HepG2 (cell line): ENCODE results near the gene NDNF. TPM values are rescaled to one million over a fixed set of nuclear protein-coding genes. Genes with fewer than 3 reads are reported as not detected.
A peak's percentile ranks its signal among the peaks of the same experiment; 100 is the strongest.

Source experiments
- ATAC-seq: fragments of 200-7000 bp; cut with Tn5 transposase; 3 replicates; pipeline ENCODE4 v1.9.1; 2020; ENCODE audit warnings: mild to moderate bottlenecking, moderate library complexity
- BruUV-seq: library from RNA; stranded (reverse); fragments of 400-500 nt; replicated peaks from 2 replicates; lab custom pipeline; 2021; lab: Mats Ljungman, UMichigan
- CTCF ChIA-PET: fragments of 300-600 bp; formaldehyde crosslinking; extraction: SDS; loops from one replicate; lab custom pipeline; 2021; ENCODE audit warnings: low total read pairs, inconsistent platforms, low intra/inter-chr PET ratio; lab: Yijun Ruan, JAX
- POLR2A ChIA-PET: fragments of 350-600 bp; sonication (Branson Sonifier 250); formaldehyde crosslinking; loops from one replicate; lab custom pipeline; 2020; ENCODE audit warnings: antibody characterized with exemption, inconsistent platforms; lab: Yijun Ruan, JAX
- DNase-seq: peaks from one replicate; pipeline ENCODE4 v3.0.0-alpha.2; 2015; ENCODE audit warnings: low spot score
- FAIRE-seq: peaks from 3 replicates; lab custom pipeline; 2011; peaks lifted over from hg19 to GRCh38; lab: Jason Lieb, UNC
- H2AFZ ChIP-seq: one replicate; pipeline ENCODE4 v1.6.1; 2011; ENCODE audit warnings: low read length, inconsistent platforms
- H3K27ac ChIP-seq: fragments of 300-600 bp; 3 replicates; pipeline ENCODE4 v1.8.0; 2011; ENCODE audit warnings: mixed run types, mild to moderate bottlenecking, mixed read lengths, low read length, inconsistent platforms; ENCODE audit not compliant: insufficient read depth; ENCODE audit errors: extremely low read length
- H3K27me3 ChIP-seq, 2 experiments: fragments of 200-600 bp in 1 of 2; 2 replicates in 1 of 2; 3 replicates in 1 of 2; pipeline versions ENCODE4 v1.6.0 to v1.8.0; 2011; ENCODE audit warnings: low read length in 2 of 2, mild to moderate bottlenecking in 2 of 2, moderate library complexity in 2 of 2, inconsistent platforms in 1 of 2; ENCODE audit not compliant: insufficient read depth in 2 of 2, control insufficient read depth in 1 of 2
- H3K36me3 ChIP-seq, 2 experiments: fragments of 200-600 bp in 1 of 2; replicated peaks in 1 of 2; 2 replicates in 1 of 2; 3 replicates in 1 of 2; pipeline versions ENCODE4 v1.5.1 to v1.8.0; 2011; ENCODE audit warnings: low read length in 2 of 2, inconsistent platforms in 1 of 2; ENCODE audit not compliant: insufficient read depth in 2 of 2, control insufficient read depth in 1 of 2
- H3K4me1 ChIP-seq: 2 replicates; pipeline ENCODE4 v1.5.1; 2012; ENCODE audit warnings: low read length, inconsistent platforms; ENCODE audit not compliant: insufficient read depth
- H3K4me2 ChIP-seq: 2 replicates; pipeline ENCODE4 v1.6.0; 2011; ENCODE audit warnings: low read depth, low read length, inconsistent platforms
- H3K4me3 ChIP-seq, 3 experiments: fragments of 200-600 bp in 1 of 3; sonication (generic), shearing (Covaris generic) in 1 of 3; replicated peaks in 1 of 3; 2 replicates each; pipeline ENCODE4 v1.5.1; 2011 to 2016; ENCODE audit warnings: low read length in 3 of 3, inconsistent platforms in 2 of 3, low read depth in 2 of 3, mild to moderate bottlenecking in 2 of 3, control low read depth in 1 of 3, mixed read lengths in 1 of 3; ENCODE audit not compliant: insufficient read depth in 1 of 3
- H3K79me2 ChIP-seq: one replicate; pipeline ENCODE4 v1.6.1; 2011; ENCODE audit warnings: low read length, inconsistent platforms; ENCODE audit not compliant: insufficient read depth
- H3K9ac ChIP-seq: 2 replicates; pipeline ENCODE4 v1.6.0; 2011; ENCODE audit warnings: mild to moderate bottlenecking, low read depth, low read length, inconsistent platforms; ENCODE audit not compliant: insufficient read depth
- H3K9me3 ChIP-seq: 2 replicates; pipeline ENCODE4 v1.5.1; 2012; ENCODE audit warnings: mild to moderate bottlenecking, low read length
- H4K20me1 ChIP-seq: 2 replicates; pipeline ENCODE4 v1.6.0; 2011; ENCODE audit warnings: inconsistent platforms, mild to moderate bottlenecking, low read length, moderate library complexity; ENCODE audit not compliant: insufficient read depth
- CENPT ChIP-seq: sonication (generic); formaldehyde crosslinking; IDR thresholded peaks from 2 replicates; pipeline ENCODE4 v1.8.0; 2022; ENCODE audit warnings: low read depth, mild to moderate bottlenecking, moderate library complexity, missing genetic modification reagents
- DDIT3 ChIP-seq: sonication (generic); formaldehyde crosslinking; IDR thresholded peaks from 2 replicates; pipeline ENCODE4 v1.4.0; 2020; ENCODE audit warnings: mild to moderate bottlenecking, missing genetic modification reagents
- FOXK2 ChIP-seq: fragments of 450-650 bp; IDR thresholded peaks from 2 replicates; pipeline ENCODE4 v1.6.1; 2016
- HHEX ChIP-seq: IDR thresholded peaks from 2 replicates; pipeline ENCODE4 v1.6.1; 2016; ENCODE audit warnings: control low read depth
- KDM5A ChIP-seq: fragments of 200-600 bp; sonication (generic); IDR thresholded peaks from 2 replicates; pipeline ENCODE4 v1.7.0; 2018; ENCODE audit warnings: antibody characterized with exemption, mild to moderate bottlenecking, low read length, borderline replicate concordance
- LCORL ChIP-seq, 2 experiments: fragments of 450-650 bp in 1 of 2; sonication (generic) in 1 of 2; formaldehyde crosslinking in 1 of 2; IDR thresholded peaks; 2 replicates each; pipeline versions ENCODE4 v1.5.0 to v1.6.1; 2017 to 2020; ENCODE audit warnings: antibody characterized with exemption in 1 of 2, missing genetic modification reagents in 1 of 2
- MBD4 ChIP-seq: IDR thresholded peaks from 2 replicates; pipeline ENCODE4 v1.6.1; 2012; ENCODE audit warnings: low read length, inconsistent platforms, borderline replicate concordance
- NFIB ChIP-seq: sonication (generic); formaldehyde crosslinking; IDR thresholded peaks from 2 replicates; pipeline ENCODE4 v1.9.0; 2021; ENCODE audit warnings: missing genetic modification reagents, mild to moderate bottlenecking, borderline replicate concordance
- SIX1 ChIP-seq: sonication (generic); formaldehyde crosslinking; IDR thresholded peaks from 2 replicates; pipeline ENCODE4 v1.4.0; 2020; ENCODE audit warnings: missing genetic modification reagents, borderline replicate concordance
- SNAI1 ChIP-seq: sonication (generic); formaldehyde crosslinking; IDR thresholded peaks from 2 replicates; pipeline ENCODE4 v1.5.0; 2020; ENCODE audit warnings: mild to moderate bottlenecking, missing genetic modification reagents, borderline replicate concordance
- USF2 ChIP-seq, 2 experiments: sonication (generic) in 1 of 2; formaldehyde crosslinking in 1 of 2; IDR thresholded peaks; 2 replicates each; pipeline versions ENCODE4 v1.5.1 to v1.6.1; 2011 to 2020; ENCODE audit warnings: borderline replicate concordance in 1 of 2, low read depth in 1 of 2, low read length in 1 of 2, mild to moderate bottlenecking in 1 of 2, missing genetic modification reagents in 1 of 2, moderate library complexity in 1 of 2
- ZFP82 ChIP-seq: sonication (generic); formaldehyde crosslinking; IDR thresholded peaks from 2 replicates; pipeline ENCODE4 v1.5.1; 2020; ENCODE audit warnings: mild to moderate bottlenecking, missing genetic modification reagents, borderline replicate concordance
- ZHX1 ChIP-seq: sonication (generic); formaldehyde crosslinking; IDR thresholded peaks from 2 replicates; pipeline ENCODE4 v1.8.1; 2022; ENCODE audit warnings: low read depth, mild to moderate bottlenecking, missing genetic modification reagents
- ZNF143 ChIP-seq: sonication (generic); formaldehyde crosslinking; IDR thresholded peaks from 2 replicates; pipeline ENCODE4 v1.4.0; 2020; ENCODE audit warnings: missing genetic modification reagents
- ZNF263 ChIP-seq: sonication (generic); formaldehyde crosslinking; IDR thresholded peaks from 2 replicates; pipeline ENCODE4 v1.4.0; 2020; ENCODE audit warnings: missing genetic modification reagents
- ZSCAN30 ChIP-seq: sonication (generic); formaldehyde crosslinking; IDR thresholded peaks from 2 replicates; pipeline ENCODE4 v1.5.0; 2020; ENCODE audit warnings: mild to moderate bottlenecking, missing genetic modification reagents
- WGBS: methylation state at CpG from one replicate; pipeline ENCODE4 v1.1.6; 2017; ENCODE audit warnings: low lambda C conversion rate; 5-methylcytosine and 5-hydroxymethylcytosine counted together
- in situ Hi-C: cut with HindIII; loops from 2 replicates; pipeline ENCODE4 v1.10.0; 2017; ENCODE audit warnings: low pct_unique_long_range_greater_than_20kb; ENCODE audit not compliant: extremely low pct_ligation_motif_present
- intact Hi-C: fragments of 100-400 bp; cut with micrococcal nuclease; formaldehyde crosslinking; loops from one replicate; pipeline ENCODE4 v1.10.0; 2022; ENCODE audit not compliant: unreplicated experiment
- polyA plus RNA-seq, 8 experiments: library from polyadenylated mRNA; depleted of rRNA in 3 of 8; stranded (reverse) in 7 of 8; unstranded in 1 of 8; fragments of >200 nt; fragmentation: Illumina TruSeq in 4 of 8; extraction: Trizol in 4 of 8; gene quantifications; 2 replicates each; pipeline versions ENCODE4 v1.2.1 to v1.2.3, GENCODE V29; 2011 to 2016; ENCODE audit warnings: low read depth in 4 of 8, missing spikeins in 1 of 8, mixed read lengths in 1 of 8; ENCODE audit not compliant: insufficient read depth in 1 of 8
- total RNA-seq, 5 experiments: library from RNA; depleted of rRNA; stranded (reverse); fragments of >200 nt; fragmentation: Illumina TruSeq; extraction: Trizol; gene quantifications; 2 replicates each; pipeline ENCODE4 v1.2.3, GENCODE V29; 2016; ENCODE audit warnings: low read depth in 1 of 5

NDNF gene
- total and polyA plus RNA-seq, 2 of the 13 experiments (the other 11 are each of a cell fraction or from before 2014, with no cell fraction given): not detected

- no peak overlapping the region for H3K4me2 ChIP-seq
- WGBS: 52% methylated on average over 43 of the region's 64 CpGs
- no peak for FAIRE-seq
These were observed 1.4 kb downstream of the NDNF start for GRCh38 chr4:121070696-121071639.

More at GRCh38 chr4:121070696-121071639, 1.4 kb downstream of the NDNF start:
- Histone ChIP-seq H3K27me3 (peaks cover 10 to 43% of the 10 kb centered on the region in 2 experiments), H3K9ac (no peak overlapping the region), H4K20me1 (no peaks in the 10 kb centered on the region), H2AFZ (no peak overlapping the region)
- no peak for DNase-seq
- peak; percentile 80 for ATAC-seq
- POLR2A ChIA-PET: no interaction called here
- in situ Hi-C loops: no loop called here
- TF ChIP-seq SIX1 (CRISPR knock-in tag) (no peak), KDM5A (no peak), SNAI1 (no peak), ZFP82 (CRISPR knock-in tag) (no peak), DDIT3 (CRISPR knock-in tag) (no peak), ZSCAN30 (no peak), NFIB (CRISPR knock-in tag) (no peak), CENPT (CRISPR knock-in tag) (no peak), USF2 (IDR thresholded peaks at IDR 0.05; ENCODE audit: low read depth, low read length) (no peak), USF2 (CRISPR knock-in tag; IDR thresholded peaks at IDR 0.05; ENCODE audit: borderline replicate concordance) (no peak), HHEX (CRISPR knock-in tag) (no peak), FOXK2 (no peak), ZNF143 (CRISPR knock-in tag) (no peak), LCORL (IDR thresholded peaks at IDR 0.05) (no peak), LCORL (CRISPR knock-in tag; IDR thresholded peaks at IDR 0.05) (no peak), MBD4 (no peak), ZHX1 (no peak), ZNF263 (CRISPR knock-in tag) (no peak)
- TF ChIP-seq, all 625 proteins: peak for 0
- intact Hi-C loops: no loop called here
- Histone ChIP-seq H3K9me3 (no peaks in the 10 kb centered on the region), H3K4me3 (no peak overlapping the region), H3K27ac (no peak overlapping the region), H3K4me1 (peaks cover 6% of the 10 kb centered on the region; the same call in 1 of the 2 replicates), H3K79me2 (no peaks in the 10 kb centered on the region), H3K36me3 (no peaks in the 10 kb centered on the region)
- CTCF ChIA-PET: no interaction called here
- BruUV-seq: no TSS peak
